ENCODE data around the gene RNF223. TPM values are rescaled to one million over a fixed set of nuclear protein-coding genes. Genes with fewer than 3 reads are reported as not detected.

Gene RNF223
- total and polyA plus RNA-seq, 2 of the 8 experiments (the other 6 are each of a cell fraction or from before 2014, with no cell fraction given): not detected

DNA sequence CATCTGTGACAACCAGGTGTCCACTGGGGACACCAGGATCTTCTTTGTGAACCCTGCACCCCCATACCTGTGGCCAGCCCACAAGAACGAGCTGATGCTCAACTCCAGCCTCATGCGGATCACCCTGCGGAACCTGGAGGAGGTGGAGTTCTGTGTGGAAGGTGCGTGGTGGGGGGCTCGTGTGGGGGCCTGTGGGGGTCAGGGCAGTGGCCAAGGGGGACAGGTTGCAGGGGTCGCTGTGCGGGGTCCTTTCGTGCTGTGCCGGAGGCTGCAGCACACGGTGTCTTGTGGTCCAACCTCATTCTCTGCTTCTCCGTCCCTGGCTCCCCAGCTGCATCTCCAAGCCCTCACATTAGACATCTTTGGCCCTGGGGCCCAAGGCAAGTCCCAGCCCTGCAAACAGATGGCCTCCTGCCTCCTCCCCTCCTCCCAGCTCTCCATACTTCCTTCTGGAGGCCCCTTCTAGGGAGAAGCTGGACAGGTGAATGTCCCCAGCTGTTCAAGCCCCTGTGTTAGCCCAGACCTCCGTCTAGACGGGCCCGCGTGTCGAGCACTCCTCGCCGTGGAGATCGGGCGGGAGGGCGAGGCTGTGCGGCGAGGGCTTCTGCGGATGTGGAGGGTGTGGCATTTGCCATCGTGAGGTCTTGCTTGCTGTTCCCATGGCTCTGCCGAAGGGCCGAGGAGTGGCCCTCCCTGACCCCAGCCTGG lies 51.6 kb downstream of the RNF223 start:
- Histone ChIP-seq H3K36me3 (ENCODE audit: control insufficient read depth in 2 of 4, insufficient read depth in 4 of 4, low read length in 3 of 4) (peaks cover 0 to 24% (median 3%) of the 10 kb centered on the region in 4 experiments; a peak in 4 of 8 replicates), H2AK5ac (ENCODE audit: low read depth, low read length) (peak overlapping the region; percentile 82; the same call in 1 of the 2 replicates), H3K9ac (replicated peaks in 1 of 4; ENCODE audit: extremely low read depth in 1 of 4, low read depth in 3 of 4, low read length in 3 of 4) (no peak overlapping the region), H2BK5ac (ENCODE audit: low read depth, low read length) (no peak overlapping the region), H3K9me3 (ENCODE audit: insufficient read depth in 2 of 2, low read depth in 1 of 2, low read length in 1 of 2) (no peaks in the 10 kb centered on the region), H4K20me1 (replicated peaks in 1 of 2; ENCODE audit: control insufficient read depth in 1 of 2, insufficient read depth in 2 of 2, low read length in 2 of 2) (peaks cover 6 to 15% of the 10 kb centered on the region in 2 experiments), H4K8ac (ENCODE audit: extremely low read depth, insufficient read depth, low read length) (peak overlapping the region; percentile 46; the same call in 1 of the 2 replicates), H3K79me2 (ENCODE audit: control insufficient read depth in 1 of 2, insufficient read depth in 2 of 2, low read length in 2 of 2) (peaks cover 0 to 13% of the 10 kb centered on the region in 2 experiments; a peak in 1 of 4 replicates), H4K5ac (ENCODE audit: insufficient read length, low read depth, low read length) (no peak overlapping the region), H3K4me1 (replicated peaks in 1 of 4; ENCODE audit: control insufficient read depth in 3 of 4, insufficient read depth in 4 of 4, low read length in 3 of 4) (peaks cover 2 to 54% (median 38%) of the 10 kb centered on the region in 4 experiments), H3K79me1 (ENCODE audit: low read depth, low read length) (peaks cover 13% of the 10 kb centered on the region), H3K14ac (ENCODE audit: insufficient read length) (no peak overlapping the region), H3K27ac (ENCODE audit: low read depth, low read length) (no peak overlapping the region), H3K4me2 (ENCODE audit: insufficient read depth in 1 of 2, low read depth in 2 of 2, low read length in 2 of 2) (peak overlapping the region in 1 of 2 experiments; percentile 79; a peak in 2 of 4 replicates), H2BK120ac (replicated peaks; ENCODE audit: low read depth, low read length) (no peak overlapping the region), H2BK12ac (ENCODE audit: low read depth, low read length) (peak overlapping the region; percentile 99; the same call in 1 of the 2 replicates), H3K56ac (replicated peaks; ENCODE audit: insufficient read length, low read depth, low read length) (no peak overlapping the region), H2BK20ac (ENCODE audit: low read length) (no peak overlapping the region), H4K91ac (replicated peaks; ENCODE audit: insufficient read length, low read length) (no peak overlapping the region), H3K27me3 (replicated peaks in 1 of 4; ENCODE audit: control insufficient read depth in 3 of 4, extremely low read depth in 1 of 4, insufficient read depth in 3 of 4, low read length in 3 of 4) (no peaks in the 10 kb centered on the region), H2BK15ac (ENCODE audit: low read length) (peak overlapping the region; percentile 81; the same call in 1 of the 2 replicates), H3K4me3 (ENCODE audit: extremely low read depth in 1 of 4, insufficient read depth in 2 of 4, low read depth in 3 of 4, low read length in 4 of 4) (no peak overlapping the region), H3K4ac (replicated peaks; ENCODE audit: insufficient read length, low read depth, low read length) (peak overlapping the region; percentile 53), H3K18ac (ENCODE audit: extremely low read depth, low read length) (no peak overlapping the region), H3K23me2 (ENCODE audit: low read depth, low read length) (peaks cover 8% of the 10 kb centered on the region; the same call in 1 of the 2 replicates), H2AFZ (ENCODE audit: low read length) (no peak overlapping the region), H3K23ac (ENCODE audit: insufficient read length) (no peak overlapping the region)
- FAIRE-seq: no peak
- no peak for DNase-seq (ENCODE audit: low read depth in 1 of 2, low spot score in 2 of 2)
- TF ChIP-seq TBP (IDR thresholded peaks at IDR 0.05; ENCODE audit: low read depth, low read length): no peak
- TF ChIP-seq, protein P1, sequence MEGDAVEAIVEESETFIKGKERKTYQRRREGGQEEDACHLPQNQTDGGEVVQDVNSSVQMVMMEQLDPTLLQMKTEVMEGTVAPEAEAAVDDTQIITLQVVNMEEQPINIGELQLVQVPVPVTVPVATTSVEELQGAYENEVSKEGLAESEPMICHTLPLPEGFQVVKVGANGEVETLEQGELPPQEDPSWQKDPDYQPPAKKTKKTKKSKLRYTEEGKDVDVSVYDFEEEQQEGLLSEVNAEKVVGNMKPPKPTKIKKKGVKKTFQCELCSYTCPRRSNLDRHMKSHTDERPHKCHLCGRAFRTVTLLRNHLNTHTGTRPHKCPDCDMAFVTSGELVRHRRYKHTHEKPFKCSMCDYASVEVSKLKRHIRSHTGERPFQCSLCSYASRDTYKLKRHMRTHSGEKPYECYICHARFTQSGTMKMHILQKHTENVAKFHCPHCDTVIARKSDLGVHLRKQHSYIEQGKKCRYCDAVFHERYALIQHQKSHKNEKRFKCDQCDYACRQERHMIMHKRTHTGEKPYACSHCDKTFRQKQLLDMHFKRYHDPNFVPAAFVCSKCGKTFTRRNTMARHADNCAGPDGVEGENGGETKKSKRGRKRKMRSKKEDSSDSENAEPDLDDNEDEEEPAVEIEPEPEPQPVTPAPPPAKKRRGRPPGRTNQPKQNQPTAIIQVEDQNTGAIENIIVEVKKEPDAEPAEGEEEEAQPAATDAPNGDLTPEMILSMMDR (IDR thresholded peaks at IDR 0.05; ENCODE audit: control extremely low read depth in 1 of 3, insufficient read depth in 1 of 3, low read depth in 1 of 3, low read length in 3 of 3): no peak
- POLR2A ChIA-PET (ENCODE audit: partially characterized antibody): interaction anchor here (0.7 to 14.9 kb wide), 6 partner anchors 14 to 178 kb away, joined by 3 to 245 read pairs (median 5); no protein-coding TSS in a partner anchor
- WGBS, 2 experiments (ENCODE audit: extremely low coverage in 1 of 2, insufficient coverage in 1 of 2, insufficient read length in 1 of 2, insufficient replicate concordance in 2 of 2, low coverage in 1 of 2, low lambda C conversion rate in 2 of 2, missing lambda C conversion rate in 1 of 2): 91% methylated on average over 16 of the region's 27 CpGs; no CpG with 5 or more reads in 1 of the 2 experiments
- CTCF ChIA-PET (ENCODE audit: partially characterized antibody): interaction anchor here (0.6 to 3.0 kb wide), 8 partner anchors 10 to 202 kb away, joined by 3 to 15 read pairs (median 4); no protein-coding TSS in a partner anchor

All from H1 (cell line).